HG03558 (cell line): ENCODE measurements around the gene PARD6G.

Experiments
- ATAC-seq: cut with Tn5 transposase; IDR thresholded peaks from one replicate; pipeline ENCODE4 v1.9.1; 2021; ENCODE audit warnings: moderate number of reproducible peaks; ENCODE audit not compliant: unreplicated experiment; ENCODE audit errors: extremely low read depth

The PARD6G gene

DNA sequence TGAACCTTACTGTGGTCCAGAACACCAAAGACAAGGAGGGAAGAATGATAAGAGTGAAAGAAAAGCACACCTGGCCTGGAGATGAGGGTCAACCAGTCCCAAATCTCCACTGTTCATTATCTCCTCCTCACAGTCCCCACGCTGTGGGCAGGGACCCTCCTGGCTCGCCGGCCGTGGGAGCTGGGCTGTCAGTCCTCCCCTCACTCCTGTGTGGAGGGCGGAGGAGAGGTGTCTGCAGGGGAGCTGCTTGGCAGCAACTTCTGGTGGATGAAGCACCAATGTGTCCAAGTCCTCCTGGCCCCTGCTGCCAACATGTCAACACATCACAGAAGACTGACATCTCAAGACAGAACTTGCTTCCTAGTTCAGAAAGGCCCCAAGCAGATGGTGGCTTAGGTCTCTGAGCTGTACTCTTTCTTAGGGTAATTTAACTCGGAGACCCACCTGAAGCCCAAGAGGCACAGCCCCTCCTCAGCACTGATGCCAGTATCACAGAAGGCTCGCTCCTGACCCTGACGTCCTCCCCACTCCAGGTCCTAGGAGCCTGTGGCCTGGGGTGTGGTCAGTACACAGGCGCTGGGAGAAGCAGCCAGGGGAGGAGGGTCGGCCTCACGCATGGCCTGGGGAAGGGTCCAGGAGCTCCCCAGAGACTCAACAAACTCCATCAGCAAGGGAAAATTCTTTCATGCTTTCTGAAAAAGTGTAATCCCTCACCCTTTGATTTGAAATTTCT lies 54.5 kb downstream of the PARD6G start:
- ATAC-seq, result no peak

DNA sequence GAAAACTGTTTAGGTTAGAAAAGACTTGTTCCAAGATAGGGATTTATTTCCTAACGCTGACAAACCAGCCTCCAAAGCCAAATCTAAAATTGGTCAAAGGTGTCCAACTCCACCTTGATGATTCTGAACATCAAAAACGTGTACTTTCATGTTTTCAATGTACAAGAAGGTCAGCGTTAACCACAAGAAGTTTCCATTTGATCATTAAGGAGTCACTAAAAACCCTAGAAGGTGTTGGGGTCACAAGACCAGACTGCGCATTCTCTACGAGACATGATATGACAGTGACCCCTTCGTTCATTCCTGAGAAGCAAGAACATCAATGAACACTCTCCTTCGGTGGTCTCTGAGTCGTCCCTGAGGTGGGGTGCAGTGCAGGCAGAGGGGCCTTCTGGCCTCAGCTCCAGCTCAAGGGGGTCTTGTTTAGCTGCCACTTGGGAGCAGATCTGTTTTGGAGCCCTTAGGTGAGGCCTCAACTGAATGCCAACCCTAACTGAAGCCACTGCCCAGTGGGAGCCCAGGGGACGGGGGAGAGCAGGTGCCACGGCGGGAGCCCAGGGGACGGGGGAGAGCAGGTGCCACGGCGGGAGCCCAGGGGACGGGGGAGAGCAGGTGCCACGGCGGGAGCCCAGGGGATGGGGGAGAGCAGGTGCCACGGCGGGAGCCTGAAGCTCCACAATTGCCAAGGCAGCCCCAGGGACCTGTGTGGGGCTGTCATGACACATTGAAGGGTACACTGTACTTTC lies 55.2 kb downstream of the PARD6G start:
- ATAC-seq, result no peak

DNA sequence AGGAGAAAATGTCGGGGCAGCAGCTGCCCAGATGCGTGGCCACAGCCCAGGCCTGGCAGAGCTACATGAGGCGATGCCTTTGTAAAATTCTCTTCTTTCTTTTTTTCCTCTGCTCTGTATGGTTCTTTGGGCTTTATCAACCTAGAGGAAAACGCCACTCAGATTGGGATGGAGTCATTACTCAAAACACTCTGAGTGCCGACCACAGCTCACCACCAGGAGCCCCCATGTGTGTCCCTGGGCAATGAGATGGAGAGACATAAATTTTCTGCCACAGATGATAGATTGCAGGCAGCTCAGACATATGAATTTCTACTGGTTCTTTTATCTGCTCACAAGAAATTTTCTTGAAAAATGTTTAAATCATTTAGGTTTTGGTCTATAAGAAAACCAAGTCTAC lies 56.0 kb downstream of the PARD6G start:
- ATAC-seq, result no peak

DNA sequence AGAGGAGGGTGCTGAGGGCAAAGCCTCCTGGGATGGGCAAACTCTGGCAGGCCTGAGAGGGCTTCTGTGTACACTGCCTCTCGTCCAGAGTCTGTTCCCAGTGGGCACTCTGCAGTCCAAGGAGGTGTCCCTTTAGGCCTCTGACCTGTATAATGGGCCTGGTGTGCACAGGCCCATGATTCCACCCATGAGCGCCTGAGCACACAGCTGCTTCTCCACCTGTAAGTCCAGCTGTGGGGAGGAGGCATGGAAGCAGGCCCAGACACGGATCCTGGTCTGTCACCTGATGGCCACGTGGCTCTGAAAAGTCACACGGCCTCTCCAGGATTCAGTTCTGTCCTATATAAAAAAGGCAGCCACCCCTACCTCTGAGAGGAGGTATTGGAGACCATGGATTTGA lies 57.0 kb downstream of the PARD6G start:
- no peak for ATAC-seq

DNA sequence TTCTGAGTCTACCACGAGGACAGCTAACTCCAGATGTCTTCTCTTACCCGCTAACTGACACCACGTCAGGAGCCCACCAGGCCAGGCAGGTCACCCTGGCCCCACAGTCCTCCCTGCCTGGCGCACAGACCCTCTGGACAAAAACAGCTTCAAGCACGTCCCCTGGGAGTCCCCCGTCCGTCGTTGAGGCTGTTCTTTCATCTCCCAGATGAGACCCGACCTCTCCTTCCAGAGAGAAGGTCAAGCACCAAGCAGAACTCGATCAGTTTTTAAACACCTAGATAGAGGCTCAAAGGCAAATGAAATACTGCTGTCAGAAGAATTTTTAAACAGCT lies 57.8 kb downstream of the PARD6G start:
- ATAC-seq, result no peak

DNA sequence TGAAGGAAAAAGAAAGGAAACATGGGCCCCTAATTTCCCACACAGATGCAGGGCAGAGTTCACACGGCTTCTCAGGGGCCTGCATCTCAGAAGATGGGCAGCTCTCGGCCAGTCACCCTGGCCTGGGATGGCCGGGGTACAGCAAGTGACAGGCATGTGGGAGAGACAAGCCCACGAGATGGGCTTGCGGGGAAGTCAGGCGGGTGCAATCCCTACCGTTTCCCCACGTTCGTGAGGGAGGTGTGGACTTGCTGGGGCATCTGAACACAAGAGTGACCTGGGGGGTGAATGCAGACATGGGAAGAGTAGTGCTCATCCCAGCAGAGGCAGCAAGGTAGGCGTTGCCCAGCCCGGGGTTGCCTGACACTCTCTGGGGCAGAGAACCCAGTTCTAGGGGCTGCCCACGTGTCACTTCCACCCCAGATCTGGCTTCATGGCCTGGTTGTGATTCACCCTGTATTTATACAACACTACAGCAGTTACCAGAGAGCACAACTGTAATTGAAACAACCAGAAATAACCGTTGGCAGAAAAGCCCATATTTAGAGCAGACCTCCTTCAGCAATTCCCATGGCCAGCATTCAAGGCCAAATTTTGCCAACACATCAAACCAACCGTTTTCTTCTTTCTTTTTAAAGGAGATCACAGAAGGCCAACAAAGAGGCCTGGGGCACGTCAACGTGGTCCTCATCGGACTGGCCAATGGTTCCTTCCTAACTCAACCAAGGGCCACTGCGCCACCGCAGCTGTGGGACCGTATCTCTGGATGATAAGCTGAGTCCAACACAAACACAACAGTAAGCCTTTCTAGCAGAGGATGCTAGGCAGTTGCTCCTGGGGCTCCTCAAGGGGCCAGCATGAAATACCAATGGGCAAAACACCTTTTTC lies 58.4 kb downstream of the PARD6G start:
- no peak for ATAC-seq

DNA sequence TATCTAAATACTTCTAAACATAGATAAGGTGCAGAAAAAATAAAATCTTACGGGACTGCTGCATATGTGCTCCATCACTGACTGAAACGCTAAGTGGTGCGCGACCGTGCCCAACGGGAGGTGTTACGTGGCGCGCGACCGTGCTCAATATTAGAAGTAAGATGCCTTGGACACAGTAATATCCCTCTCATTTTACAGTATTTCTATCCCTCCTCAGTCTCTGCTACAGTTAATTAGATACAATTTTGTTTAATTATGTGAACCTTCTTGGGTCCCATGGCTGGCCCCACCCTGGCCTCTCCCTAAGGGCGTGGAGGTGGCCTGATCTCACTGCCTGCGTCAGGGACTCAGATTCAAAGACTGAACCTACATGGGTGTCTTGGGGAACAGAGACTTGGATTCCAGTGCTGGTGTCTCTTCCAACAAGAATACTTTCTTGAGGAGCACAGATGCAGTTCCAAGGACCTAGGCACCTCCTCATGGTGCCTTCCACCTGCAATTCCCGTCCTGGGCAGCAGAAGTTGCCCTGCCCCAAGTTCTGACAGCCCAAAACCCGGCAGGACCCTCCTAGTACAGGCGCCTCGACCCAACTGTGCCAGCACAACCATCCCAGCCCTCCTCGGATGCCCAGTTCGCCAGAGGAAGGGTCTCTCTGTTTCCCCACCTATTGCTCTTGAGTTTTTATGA lies 59.2 kb downstream of the PARD6G start:
- ATAC-seq, result no peak

DNA sequence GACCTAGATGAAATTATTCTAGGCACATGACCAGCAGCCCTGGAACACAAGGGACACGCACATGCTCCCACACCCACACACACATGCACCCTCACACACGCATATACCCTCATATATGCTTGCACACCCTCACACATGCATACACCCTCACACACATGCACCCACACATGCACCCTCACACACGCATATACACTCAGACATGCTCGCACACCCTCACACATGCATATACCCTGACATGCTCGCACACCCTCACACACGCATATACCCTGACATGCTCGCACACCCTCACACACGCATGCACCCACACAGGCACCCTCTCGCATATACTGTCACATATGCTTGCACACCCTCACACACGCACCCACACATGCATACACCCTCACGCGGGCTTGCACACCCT lies 61.8 kb downstream of the PARD6G start:
- ATAC-seq, result no peak

GRCh38 chr18:80184243-80184772 lies 63.0 kb downstream of the PARD6G start:
- no peak for ATAC-seq

DNA sequence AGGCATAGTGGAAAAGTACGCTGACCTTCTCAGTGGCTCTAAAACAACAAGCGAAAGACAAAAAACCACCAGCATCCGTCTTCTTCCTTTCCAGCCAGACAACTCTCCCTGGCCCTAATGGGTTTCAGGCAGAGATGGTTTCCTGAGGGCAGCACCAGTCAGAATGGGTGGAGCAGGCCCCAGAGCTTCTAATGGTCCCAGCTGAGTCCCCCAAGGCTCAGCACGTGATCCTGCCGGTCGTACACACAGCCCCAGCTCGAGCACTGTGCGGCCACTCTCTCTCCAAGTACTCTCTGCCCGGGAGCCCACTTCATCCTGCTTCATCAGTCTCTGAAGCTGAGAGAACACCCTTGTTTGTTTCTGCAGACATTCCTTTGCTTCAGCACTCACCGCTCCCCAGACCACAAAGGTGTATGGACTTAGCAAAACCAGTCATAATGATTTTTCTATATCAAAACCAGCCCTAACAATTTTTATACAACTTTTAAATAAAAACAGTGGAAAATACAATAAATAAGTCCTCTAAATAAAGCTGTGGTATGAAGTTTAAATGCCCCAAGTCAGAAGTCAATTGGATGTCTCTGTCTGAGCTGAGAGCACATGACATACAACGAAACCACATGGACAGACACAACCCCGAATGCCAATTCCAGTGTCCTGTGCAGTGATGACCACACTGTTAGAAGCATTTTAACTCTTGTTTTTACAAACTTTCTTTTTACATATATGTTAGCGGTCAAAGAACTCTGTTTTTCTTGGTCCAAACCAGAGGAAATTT lies 63.9 kb downstream of the PARD6G start:
- no peak for ATAC-seq

- no peak for ATAC-seq
Observed at GRCh38 chr18:80182855-80183254, 64.5 kb downstream of the PARD6G start.

GRCh38 chr18:80181642-80182461 lies 65.5 kb downstream of the PARD6G start:
- no peak for ATAC-seq

- ATAC-seq, result no peak
Observed at GRCh38 chr18:80180778-80181564, 66.3 kb downstream of the PARD6G start.

DNA sequence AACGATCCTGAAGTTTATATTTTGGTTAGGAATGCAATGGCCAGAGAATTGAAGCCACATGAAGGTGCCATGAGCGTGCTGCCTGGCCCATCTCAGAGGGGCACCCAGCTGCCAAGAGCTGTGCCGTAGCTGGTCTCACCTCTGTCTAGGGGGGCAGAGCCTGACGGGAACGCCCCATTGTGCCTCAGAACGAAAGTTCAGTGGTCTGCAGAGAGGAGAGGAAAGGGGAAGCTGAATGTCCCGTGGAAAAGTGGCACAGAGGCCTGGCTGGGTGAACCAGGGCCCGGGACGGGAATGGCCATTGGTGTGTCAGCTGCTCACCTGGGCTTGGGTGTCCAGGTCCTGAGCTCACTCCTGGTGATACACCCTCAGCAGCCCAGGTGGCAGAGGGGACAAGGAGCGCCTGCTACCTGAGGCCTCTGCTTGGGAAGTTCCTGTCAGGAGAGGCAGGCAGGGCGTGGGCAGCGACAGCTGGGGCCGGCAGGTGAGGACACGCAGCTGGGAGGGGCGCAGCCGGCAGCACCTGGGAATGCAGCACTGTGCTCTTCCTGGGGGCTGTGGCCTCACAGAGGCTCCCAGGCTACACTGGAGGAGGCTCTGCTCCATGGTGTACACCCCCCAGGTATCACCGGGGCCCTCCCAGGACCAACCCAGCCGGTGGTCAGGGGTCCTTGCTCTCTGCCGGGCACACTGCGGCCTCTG lies 67.3 kb downstream of the PARD6G start:
- ATAC-seq, result no peak

DNA sequence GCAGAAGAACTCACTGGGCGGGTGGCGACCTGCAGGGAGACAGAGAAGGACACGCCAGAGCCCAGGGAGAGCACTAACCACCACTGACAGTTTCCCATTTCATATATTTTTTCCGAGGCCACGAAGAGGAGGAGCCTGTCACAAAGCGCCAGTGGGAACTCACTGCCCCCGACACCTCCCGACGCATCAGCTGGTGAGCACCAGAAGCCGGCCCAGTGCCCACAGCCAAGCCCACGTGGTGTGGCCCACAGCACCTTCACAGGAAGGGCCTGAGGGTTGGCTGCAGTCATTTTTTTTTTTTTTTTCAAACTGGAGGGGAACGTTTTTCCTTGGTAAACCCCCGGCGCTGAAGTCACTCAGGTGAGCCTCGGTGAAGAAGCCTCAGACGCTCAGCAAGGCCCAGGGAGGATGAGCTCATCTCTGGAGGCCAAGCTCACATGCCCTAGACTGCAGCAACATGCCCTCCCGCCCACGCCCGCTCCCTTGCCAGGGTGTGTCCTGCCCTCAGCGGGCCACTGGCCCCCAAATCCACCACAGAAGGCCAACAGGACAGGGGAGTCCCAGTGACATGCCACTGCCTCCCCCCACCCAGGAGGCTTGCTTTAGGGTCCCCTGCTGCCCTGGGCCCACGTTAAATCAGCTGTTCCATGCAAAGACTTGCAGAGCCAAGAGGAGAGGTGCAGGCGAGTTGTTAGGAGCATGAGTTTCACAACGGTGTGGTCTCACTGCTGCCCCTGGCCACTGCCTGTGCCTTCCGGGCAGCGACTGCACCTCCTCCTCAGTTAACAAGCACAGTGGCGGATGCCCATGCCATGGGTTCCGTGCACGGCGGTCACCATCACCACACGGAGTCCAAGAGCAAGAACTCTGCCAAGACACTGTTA lies 68.1 kb downstream of the PARD6G start:
- no peak for ATAC-seq

DNA sequence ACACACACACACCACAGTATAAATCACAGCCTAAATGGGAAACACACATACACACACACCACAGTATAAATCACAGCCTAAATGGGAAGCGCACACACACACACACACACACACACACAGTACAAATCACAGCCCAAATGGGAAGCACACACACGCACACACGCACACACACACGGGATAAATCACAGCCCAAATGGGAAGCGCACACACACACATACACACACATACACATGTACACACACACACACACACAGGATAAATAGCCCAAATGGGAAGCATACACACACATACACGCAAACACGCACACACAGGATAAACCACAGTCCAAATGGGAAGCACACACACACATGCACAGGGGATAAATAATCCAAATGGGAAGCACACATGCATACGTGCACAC lies 70.2 kb downstream of the PARD6G start:
- ATAC-seq, result no peak
